GM12892 (cell line): ENCODE measurements around the gene NFIC.
"Not testable (repeated sequence)": the region's sequence is repeated elsewhere in the genome, so short reads cannot be mapped to it uniquely, and the experiment has no call there.

ENCODE experiments used
- DNase-seq: peaks from one replicate; pipeline ENCODE4 v3.0.0; 2011; ENCODE audit not compliant: insufficient read length
- FAIRE-seq: peaks from 2 replicates; lab custom pipeline; 2011; peaks lifted over from hg19 to GRCh38; lab: Jason Lieb, UNC
- POLR2A ChIP-seq: IDR thresholded peaks from 2 replicates; pipeline ENCODE4 v1.6.1; 2011; ENCODE audit warnings: low read depth, low read length, control low read depth
- POLR2AphosphoS5 ChIP-seq: IDR thresholded peaks from 2 replicates; pipeline ENCODE4 v1.6.1; 2011; ENCODE audit warnings: low read depth, low read length, control low read depth
- TAF1 ChIP-seq: IDR thresholded peaks from 2 replicates; pipeline ENCODE4 v1.6.1; 2011; ENCODE audit warnings: low read depth, mild to moderate bottlenecking, control low read depth, low read length, borderline replicate concordance

Gene NFIC

DNA sequence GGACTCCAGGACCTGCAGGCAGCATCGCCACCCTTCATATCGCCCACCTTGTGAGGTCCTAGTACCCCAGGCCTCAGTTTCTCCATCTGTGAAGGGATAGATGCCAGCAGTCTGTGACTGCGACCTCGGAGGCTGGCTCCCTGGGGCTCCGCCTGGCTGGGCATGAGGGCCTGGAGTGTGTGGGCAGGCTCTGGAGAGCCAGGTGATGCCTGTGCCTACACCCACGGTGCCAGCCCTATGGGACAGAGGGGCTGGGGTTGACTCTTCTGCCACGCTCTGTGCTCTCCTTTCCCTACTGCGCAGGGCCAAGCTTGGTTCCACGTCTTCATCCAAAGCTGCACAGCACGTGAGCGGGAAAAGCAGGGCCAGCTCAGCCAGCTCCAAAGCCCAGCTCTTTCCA, 26.0 kb upstream of the NFIC start:
- no peak for FAIRE-seq
- no peak for DNase-seq
- TF ChIP-seq POLR2A (no peak), POLR2AphosphoS5 (no peak), TAF1 (no peak)

GRCh38 chr19:3342246-3342645, 24.1 kb upstream of the NFIC start:
- TF ChIP-seq POLR2AphosphoS5 = no peak
- no peak for TF ChIP-seq TAF1
- no peak for TF ChIP-seq POLR2A
- FAIRE-seq (no peak), DNase-seq (no peak)

DNA sequence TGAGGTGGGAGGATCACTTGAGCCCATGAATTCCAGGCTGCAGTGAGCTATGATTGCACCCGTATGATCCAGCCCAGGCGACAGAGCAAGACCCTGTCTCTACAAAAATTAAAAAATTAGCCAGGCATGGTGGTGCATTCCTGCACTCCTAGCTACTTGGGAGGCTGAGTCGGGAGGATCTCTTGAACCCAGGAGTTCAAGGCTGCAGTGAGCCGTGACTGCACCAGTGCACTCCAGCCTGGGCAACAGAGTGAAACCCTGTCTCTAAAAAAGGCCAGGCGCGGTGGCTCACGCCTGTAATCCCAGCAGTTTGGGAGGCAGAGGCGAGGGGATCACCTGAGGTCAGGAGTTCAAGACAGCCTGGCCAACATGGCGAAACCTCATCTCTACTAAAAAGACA, 23.4 kb upstream of the NFIC start:
- not testable (repeated sequence) for DNase-seq, FAIRE-seq

DNA sequence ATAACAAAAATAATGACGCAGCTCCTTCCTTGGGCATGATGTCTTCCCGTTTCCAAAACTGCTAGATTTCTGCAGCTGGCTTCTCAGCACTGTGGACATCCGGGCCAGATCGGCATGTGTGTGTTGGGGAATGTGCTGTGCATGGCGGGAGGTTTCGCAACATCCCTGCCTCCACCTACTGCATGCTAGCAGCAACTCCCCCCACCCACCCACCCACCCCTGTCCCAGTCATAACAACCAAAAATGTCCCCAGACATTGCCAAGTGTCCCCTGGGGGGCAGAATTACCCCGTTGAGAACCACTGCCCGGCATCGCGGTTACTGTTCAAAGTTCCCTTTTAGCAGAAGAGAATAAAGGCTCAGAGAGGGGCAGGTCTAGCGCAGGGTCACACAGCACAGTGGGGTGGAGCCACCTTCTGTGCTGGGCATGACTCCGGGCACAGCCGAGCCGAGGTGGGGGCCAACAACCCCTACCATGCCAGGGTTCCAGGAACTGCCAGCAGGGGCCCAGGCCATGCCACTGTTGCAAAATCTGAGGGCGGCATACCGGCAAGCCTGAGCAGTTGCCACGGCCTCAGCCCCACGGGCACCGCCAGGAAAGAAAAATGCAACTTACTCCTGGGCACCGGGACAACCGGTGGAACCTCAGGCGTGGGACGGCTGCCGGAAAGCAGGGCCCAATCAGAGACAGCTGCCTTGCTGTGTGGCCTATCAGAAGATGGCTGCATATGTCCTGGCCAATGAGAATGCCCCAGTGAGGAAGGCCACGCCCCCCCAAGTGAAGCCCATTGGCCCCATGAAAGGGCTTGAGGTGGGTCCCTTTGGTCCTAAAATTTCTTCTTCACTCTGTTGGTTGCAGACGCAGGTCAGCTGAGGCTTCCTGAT, 22.5 kb upstream of the NFIC start:
- peak; percentile 77 for FAIRE-seq
- peak; percentile 83 for DNase-seq
- no peak for TF ChIP-seq POLR2A
- no peak for TF ChIP-seq TAF1

- DNase-seq = no peak
- TF ChIP-seq POLR2AphosphoS5 (no peak), POLR2A (no peak), TAF1 (no peak)
- no peak for FAIRE-seq
Measured at GRCh38 chr19:3344608-3345598, 21.5 kb upstream of the NFIC start.

- TF ChIP-seq POLR2AphosphoS5 (no peak), POLR2A (no peak), TAF1 (no peak)
- FAIRE-seq (no peak), DNase-seq (no peak)
Measured at GRCh38 chr19:3345850-3346460, 20.4 kb upstream of the NFIC start.

DNA sequence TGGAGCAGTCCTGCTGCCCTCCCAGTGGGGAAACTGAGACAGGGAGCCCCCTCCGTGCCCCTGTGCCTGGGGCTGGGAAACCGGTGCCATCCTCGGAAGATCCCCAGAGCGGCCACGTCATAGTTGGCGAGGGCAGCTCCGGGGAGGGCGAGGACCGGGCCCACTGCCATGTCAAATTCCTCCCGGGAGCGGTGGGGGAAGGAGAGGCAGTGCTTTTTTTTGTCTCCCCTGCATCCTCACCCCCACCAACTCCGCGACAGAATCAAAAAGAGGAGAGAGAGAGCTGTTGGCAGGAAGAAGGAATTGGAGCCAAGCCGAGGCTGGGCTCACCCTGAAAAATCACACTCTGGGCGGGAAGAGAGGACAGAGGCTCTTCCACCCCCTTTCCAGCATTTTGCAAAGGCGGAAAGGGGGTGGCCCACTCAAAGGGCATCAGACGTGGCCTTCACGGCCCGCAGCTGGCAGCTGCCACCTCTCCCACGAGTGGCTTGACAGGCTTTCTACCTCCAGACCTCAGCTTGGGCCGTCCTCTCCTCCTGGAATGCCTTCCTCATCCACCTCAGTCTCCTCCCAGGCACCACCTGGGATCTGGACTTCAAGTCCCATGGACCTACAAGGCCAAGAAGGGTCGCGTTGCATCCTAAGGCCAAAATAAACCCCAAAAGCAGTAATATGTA, 19.6 kb upstream of the NFIC start:
- no peak for FAIRE-seq
- TF ChIP-seq POLR2A (no peak), POLR2AphosphoS5 (no peak), TAF1 (no peak)
- no peak for DNase-seq

GRCh38 chr19:3348042-3348441, 18.3 kb upstream of the NFIC start:
- TF ChIP-seq POLR2AphosphoS5 (no peak), TAF1 (no peak), POLR2A (no peak)
- FAIRE-seq (no peak), DNase-seq (no peak)

GRCh38 chr19:3348469-3348868, 17.9 kb upstream of the NFIC start:
- FAIRE-seq, DNase-seq: not testable (repeated sequence)

DNA sequence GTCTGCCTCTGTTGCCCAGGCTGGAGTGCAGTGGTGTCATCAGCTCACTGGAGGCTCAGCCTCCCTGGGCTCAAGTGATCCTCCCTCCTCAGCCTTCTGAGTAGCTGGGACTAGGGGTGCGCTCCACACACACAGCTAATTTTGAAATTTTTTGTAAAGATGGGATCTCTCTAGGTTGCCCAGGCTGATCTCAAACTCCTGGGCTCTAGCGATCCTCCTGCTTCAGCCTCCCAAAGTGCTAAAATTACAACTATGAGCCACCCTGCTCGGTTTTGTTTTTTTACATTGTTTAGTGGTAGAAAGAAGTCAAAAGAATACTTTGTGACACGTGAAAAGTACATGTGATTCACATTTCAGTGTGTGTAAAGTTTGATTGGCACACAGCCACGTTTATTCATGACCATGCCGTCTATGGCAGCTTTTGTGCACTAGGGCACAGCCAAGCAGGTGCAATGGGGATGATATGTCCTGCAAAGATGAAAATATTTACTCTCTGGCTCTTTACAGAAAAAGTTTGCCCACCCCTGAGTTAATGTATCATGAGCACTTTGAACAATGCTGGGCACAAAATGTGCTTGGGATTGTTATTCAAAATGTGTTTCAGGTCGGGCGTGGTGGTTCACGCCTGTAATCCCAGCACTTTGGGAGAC, 16.2 kb upstream of the NFIC start:
- FAIRE-seq = no peak
- TF ChIP-seq POLR2A = no peak
- no peak for TF ChIP-seq TAF1
- TF ChIP-seq POLR2AphosphoS5 = no peak
- no peak for DNase-seq

- FAIRE-seq (no peak), DNase-seq (no peak)
- TF ChIP-seq POLR2A (no peak), POLR2AphosphoS5 (no peak), TAF1 (no peak)
Measured at GRCh38 chr19:3351702-3352447, 14.5 kb upstream of the NFIC start.
